ENCODE results near the gene TAAR2.
"Not testable (repeated sequence)": the region's sequence is repeated elsewhere in the genome, so short reads cannot be mapped to it uniquely, and the experiment has no call there.

The TAAR2 gene

GRCh38 chr6:132624175-132624574 is at the start of gene TAAR2:
Gene TAAR2, minus strand, starts transcription at chr6:132624275. Its CDS starts 0 bp downstream, at chr6:132624275.
- no peak for DNase-seq (ENCODE audit: low read depth in 2 of 2)

DNA sequence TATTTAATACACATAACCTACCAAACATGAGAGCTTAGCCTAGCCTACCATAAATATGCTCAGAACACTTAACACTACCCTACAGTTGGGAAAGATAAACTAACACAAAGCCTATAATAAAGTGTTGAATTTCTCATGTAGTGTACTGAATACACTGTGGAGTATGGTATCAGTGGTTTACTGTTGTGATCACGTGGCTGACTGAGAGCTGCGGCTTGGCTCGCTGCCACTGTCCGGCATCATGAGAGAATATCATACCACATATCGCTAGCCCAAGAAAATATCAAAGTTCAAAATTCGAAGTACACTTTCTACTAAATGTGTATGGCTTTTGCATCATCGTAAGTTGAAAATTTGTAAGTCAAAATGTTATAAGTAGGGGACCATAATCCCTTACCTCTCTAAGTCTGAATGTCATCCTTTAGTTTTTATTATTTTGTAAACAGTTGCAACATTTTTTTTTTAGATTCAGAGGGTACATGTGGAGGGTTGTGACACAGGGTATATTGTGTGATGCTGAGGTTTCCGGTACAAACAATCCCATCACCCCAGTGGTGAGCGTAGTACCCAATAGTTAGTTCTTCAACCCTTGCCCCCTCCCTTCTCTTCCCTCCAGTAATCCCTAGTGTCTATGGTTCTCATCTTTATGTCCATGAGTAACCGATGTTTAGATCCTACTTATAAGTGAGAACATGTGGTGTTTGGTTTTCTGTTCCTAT is 49.5 kb upstream of the TAAR2 start:
- DNase-seq (ENCODE audit: low read depth in 2 of 2): no peak

DNA sequence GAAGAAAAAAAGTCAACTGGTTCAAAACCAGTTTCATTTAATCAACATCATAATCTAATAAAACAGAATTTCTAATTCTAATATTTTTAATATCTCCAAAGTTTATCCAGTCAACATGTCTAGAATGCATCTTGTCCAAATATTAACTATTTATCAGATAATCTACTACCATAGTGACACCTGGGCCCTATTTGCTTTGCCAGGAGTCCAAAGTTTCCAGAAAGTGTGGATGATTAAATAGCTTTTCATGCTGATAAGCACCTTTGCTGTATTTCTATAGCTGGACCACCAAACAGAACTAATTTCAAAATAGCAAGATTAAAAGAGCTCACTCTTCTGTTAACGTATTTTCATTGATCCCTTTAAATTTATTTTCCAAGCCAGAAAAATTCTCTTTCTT is 47.2 kb upstream of the TAAR2 start:
- DNase-seq (ENCODE audit: low read depth in 2 of 2): no peak

GRCh38 chr6:132669690-132670291 is 45.7 kb upstream of the TAAR2 start:
- no peak for DNase-seq (ENCODE audit: low read depth in 2 of 2)

DNA sequence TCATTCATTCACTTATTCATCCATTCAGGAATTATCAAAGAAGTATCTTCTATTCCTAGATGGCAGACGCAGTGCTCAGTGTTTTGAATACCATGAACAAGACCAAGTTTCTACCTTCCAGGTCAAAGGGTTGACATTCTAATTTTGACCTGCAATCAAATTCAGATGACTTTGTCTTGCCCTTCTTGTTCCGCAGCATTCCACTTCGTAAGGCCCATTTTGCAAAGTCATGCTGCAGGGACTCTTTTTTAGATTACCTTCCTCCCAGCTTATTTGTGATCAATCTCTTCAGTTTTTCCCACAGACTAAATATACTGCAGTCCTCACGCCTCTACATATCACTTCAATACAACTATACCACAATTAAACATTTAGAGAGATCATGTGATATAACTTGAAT is 42.0 kb upstream of the TAAR2 start:
- DNase-seq (ENCODE audit: low read depth in 2 of 2): no peak

DNA sequence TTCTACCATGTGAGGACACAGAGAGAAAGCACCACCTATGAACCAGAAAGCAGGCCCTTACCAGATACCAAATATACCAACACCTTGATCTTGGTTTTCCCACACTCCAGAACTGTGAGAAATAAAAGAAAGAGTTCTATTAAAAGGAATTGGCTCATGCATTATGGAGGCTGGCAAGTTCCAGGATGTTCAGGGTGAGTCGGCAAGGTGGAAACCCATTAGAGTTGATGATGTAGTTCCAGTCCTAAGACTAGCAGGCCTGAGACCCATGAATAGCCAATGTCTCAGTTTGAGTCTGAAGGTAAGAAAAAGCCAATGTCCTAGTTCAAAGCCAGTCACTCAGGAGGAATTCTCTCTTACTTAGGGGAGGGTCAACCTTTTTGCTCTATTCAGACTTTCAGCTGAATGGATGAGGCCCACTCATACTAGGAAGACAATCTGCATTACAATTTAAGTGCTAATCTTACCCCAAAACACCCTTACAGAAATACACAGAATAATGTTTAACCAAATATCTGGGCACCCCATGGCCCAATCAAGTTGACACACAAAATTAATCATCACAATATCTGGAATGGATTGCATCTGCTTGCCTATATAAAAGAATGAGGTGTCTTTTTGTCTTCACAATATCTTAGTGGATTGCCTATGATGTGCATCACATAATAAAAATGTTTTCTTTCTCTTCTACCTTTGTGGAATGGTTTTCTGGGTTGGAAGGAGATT is 40.4 kb upstream of the TAAR2 start:
- DNase-seq (ENCODE audit: low read depth in 2 of 2): no peak

DNA sequence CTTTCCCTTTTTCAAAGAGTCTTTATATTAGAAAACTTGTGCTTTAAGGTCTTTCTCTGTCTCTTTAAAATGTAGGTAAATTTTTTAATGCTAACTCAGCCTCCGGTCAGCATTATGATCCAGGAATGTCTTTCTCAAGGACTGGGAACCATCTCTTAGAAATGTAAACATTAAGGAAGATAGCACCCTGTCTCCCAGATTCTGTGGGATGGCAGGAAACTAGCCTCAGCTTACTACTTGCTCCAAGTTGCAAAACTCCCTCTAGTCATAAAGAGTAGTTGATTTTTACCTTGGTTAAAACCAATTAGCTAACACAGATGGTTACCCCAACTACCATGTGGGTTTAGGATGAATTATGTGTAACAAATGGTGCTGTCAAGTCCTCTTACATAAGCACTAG is 39.6 kb upstream of the TAAR2 start:
- no peak for DNase-seq (ENCODE audit: low read depth in 2 of 2)

- no peak for DNase-seq (ENCODE audit: low read depth in 2 of 2)
Observed at GRCh38 chr6:132661906-132662305, 37.8 kb upstream of the TAAR2 start.

GRCh38 chr6:132659082-132659481 is 35.0 kb upstream of the TAAR2 start, which contains the start of gene TAAR1:
Gene TAAR1, minus strand, starts transcription at chr6:132659182. Its CDS starts 13,179 bp downstream, at chr6:132646003.
- DNase-seq (ENCODE audit: low read depth in 2 of 2): no peak

GRCh38 chr6:132651062-132651461 is 27.0 kb upstream of the TAAR2 start:
- DNase-seq (ENCODE audit: low read depth in 2 of 2): no peak

DNA sequence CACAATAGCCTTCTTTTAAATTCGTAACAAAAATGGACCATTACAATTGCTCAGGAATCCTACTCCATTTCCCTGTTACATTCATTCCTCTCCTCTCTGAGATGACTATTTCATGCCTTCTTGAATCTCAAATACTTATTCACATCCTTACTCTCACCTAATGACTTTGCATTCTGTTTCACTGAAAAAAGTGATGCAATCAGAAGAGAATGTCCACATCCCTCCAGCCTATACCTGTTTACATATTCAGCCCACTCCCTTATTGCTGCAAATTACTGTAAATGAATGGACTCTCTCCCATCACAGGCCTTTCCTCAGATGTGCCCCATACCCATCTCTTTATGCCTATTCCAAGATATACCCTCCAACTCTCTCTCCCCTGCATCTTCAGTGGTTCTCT is 26.4 kb upstream of the TAAR2 start:
- DNase-seq (ENCODE audit: low read depth in 2 of 2): no peak

- DNase-seq (ENCODE audit: low read depth in 2 of 2): no peak
Observed at GRCh38 chr6:132648828-132649227, 24.8 kb upstream of the TAAR2 start.

GRCh38 chr6:132648356-132648755 is 24.3 kb upstream of the TAAR2 start:
- DNase-seq (ENCODE audit: low read depth in 2 of 2): no peak

GRCh38 chr6:132643547-132643946 is 19.5 kb upstream of the TAAR2 start:
- DNase-seq (ENCODE audit: low read depth in 2 of 2): no peak

DNA sequence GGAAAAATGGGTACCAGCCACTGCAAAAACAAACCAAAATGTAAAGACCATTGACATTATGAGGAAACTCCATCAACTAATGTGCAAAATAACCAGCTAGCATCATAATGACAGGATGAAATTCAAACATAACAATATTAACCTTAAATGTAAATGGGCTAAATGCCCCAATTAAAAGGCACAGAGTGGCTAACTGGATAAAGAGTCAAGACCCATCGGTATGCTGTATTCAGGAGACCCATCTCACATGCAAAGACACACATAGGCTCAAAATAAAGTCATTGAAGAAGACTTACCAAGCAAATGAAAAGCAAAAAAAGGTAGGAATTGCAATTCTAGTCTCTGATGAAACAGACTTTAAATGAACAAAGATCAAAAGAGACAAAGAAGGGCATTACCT is 13.1 kb upstream of the TAAR2 start:
- not testable (repeated sequence) for DNase-seq (ENCODE audit: low read depth in 2 of 2)

DNA sequence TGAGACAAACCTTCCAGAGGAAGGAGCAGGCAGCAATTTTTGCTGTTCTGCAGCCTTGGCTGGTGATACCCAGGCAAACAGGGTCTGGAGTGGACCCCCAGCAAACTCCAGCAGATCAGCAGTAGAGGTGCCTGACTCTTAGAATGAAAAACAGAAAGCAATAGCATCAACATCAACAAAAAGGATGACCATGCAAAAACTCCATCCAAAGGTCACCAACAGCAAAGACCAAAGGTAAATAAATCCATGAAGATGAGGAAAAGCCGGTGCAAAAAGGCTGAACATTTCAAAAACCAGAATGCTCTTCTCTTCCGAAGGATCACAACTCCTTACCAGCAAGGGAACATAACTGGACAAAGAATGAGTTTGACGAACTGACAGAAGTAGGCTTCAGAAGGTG is 11.8 kb upstream of the TAAR2 start:
- DNase-seq (ENCODE audit: low read depth in 2 of 2): not testable (repeated sequence)

GRCh38 chr6:132635288-132635687 is 11.2 kb upstream of the TAAR2 start:
- not testable (repeated sequence) for DNase-seq (ENCODE audit: low read depth in 2 of 2)

- no peak for DNase-seq (ENCODE audit: low read depth in 2 of 2)
Observed at GRCh38 chr6:132634796-132635195, 10.7 kb upstream of the TAAR2 start.

GRCh38 chr6:132633362-132633761 is 9.3 kb upstream of the TAAR2 start:
- DNase-seq (ENCODE audit: low read depth in 2 of 2): no peak

DNA sequence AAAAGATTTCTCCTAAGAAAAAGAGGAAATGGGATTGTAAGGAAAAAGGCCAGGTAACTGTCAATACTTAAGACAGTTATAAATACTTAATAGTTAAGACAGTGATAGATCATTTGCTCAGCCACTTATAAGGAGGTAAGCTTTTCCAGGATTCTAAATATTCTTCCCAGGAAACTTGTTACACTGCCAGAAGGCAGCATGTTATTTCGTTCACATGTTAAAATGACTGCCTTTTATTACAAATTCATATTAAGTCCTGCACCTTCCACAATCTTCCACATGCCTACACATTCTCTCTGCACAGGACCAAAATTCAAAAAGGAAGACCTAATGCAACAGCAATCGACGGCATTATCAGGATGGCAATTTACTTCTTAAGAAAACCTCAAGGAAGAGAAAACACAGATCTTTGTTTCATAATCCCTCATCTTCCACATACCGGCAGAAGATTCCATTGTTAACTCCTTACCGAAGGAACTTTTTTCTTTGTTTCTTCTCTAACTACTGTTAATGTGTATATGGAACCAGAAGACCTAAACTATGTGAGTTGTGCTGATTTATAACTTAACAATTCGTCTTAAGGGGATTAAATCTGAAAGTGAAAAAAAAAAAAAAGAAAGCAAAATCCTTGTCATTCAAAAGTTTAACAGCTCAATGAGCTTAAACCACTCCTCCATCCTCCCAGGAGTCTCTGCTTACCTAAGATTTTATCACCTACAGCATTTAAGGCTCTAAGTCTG is 799 bp downstream of the TAAR2 start:
- DNase-seq (ENCODE audit: low read depth in 2 of 2): no peak

DNA sequence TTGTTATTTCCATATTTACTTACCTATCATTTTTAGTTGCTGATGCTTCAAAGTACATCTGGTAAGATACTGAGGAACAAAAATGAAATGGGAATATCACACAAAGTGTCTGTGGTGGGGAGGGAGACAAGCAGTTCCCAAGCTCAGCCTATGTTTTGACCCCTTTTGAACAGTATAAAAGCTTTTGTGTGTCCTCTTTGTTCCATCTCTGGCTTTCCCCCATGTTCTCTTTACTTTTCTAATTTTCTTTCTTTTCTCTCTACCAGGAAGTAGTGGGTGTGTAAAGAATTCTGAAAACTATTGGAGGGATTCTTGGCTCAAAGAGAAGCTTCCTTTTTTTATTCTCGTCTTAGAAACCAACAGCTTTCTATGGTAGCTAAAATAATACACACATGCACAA is 7.4 kb downstream of the TAAR2 start:
- DNase-seq (ENCODE audit: low read depth in 2 of 2): no peak

- no peak for DNase-seq (ENCODE audit: low read depth in 2 of 2)
Observed at GRCh38 chr6:132614554-132614953, 9.5 kb downstream of the TAAR2 start.
